K562 (cell line): ENCODE data around the gene PLAAT3. TPM values are rescaled to one million over a fixed set of nuclear protein-coding genes. Genes with fewer than 3 reads are reported as not detected.

Experiments used
- ATAC-seq: fragments of 200-7000 bp; cut with Tn5 transposase; 3 replicates; pipeline ENCODE4 v1.9.1; 2020; ENCODE audit warnings: moderate library complexity
- BruUV-seq: library from RNA; stranded (reverse); fragments of 400-500 nt; replicated peaks from 2 replicates; lab custom pipeline; 2021; lab: Mats Ljungman, UMichigan
- CTCF ChIA-PET: fragments of 300-600 bp; formaldehyde crosslinking; extraction: SDS; loops from one replicate; lab custom pipeline; 2021; ENCODE audit warnings: low intra/inter-chr PET ratio; lab: Yijun Ruan, JAX
- POLR2A ChIA-PET: fragments of 300-600, 350-650 bp; sonication (Branson Sonifier 250); formaldehyde crosslinking; extraction: SDS; loops from one replicate; lab custom pipeline; 2021; ENCODE audit warnings: antibody characterized with exemption, inconsistent platforms; lab: Yijun Ruan, JAX
- DNase-seq, 4 experiments: peaks; one replicate each; pipeline versions ENCODE4 v3.0.0 to v3.0.0-alpha.2; 2011 to 2018; ENCODE audit warnings: low spot score in 3 of 4, mixed read lengths in 3 of 4; ENCODE audit errors: extremely low read depth in 1 of 4
- FAIRE-seq: peaks from 2 replicates; lab custom pipeline; 2011; peaks lifted over from hg19 to GRCh38; lab: Jason Lieb, UNC
- H2AFZ ChIP-seq: 2 replicates; pipeline ENCODE4 v1.6.0; 2011; ENCODE audit warnings: low read depth, low read length, control low read depth, inconsistent platforms
- H3K27ac ChIP-seq: fragments of 200-600 bp; 3 replicates; pipeline ENCODE4 v1.8.0; 2011; ENCODE audit warnings: low read depth, mild to moderate bottlenecking, control low read depth, inconsistent platforms, low read length, moderate library complexity, mixed read lengths; ENCODE audit errors: extremely low read depth
- H3K27me3 ChIP-seq, 2 experiments: fragments of 300-600 bp in 1 of 2; 2 replicates in 1 of 2; 3 replicates in 1 of 2; pipeline versions ENCODE4 v1.6.0 to v1.8.0; 2011; ENCODE audit warnings: inconsistent platforms in 2 of 2, low read length in 2 of 2, mild to moderate bottlenecking in 1 of 2, mixed read lengths in 1 of 2, moderate library complexity in 1 of 2; ENCODE audit not compliant: control insufficient read depth in 2 of 2, insufficient read depth in 2 of 2
- H3K36me3 ChIP-seq: fragments of 300-600 bp; 3 replicates; pipeline ENCODE4 v1.8.0; 2011; ENCODE audit warnings: mild to moderate bottlenecking, low read length, inconsistent platforms; ENCODE audit not compliant: control insufficient read depth, insufficient read depth
- H3K4me1 ChIP-seq, 2 experiments: fragments of 200-600 bp in 1 of 2; replicated peaks in 1 of 2; 2 replicates in 1 of 2; 3 replicates in 1 of 2; pipeline versions ENCODE4 v1.5.1 to v1.8.0; 2011; ENCODE audit warnings: inconsistent platforms in 2 of 2, low read length in 2 of 2, mild to moderate bottlenecking in 1 of 2, mixed read lengths in 1 of 2, moderate library complexity in 1 of 2; ENCODE audit not compliant: control insufficient read depth in 2 of 2, insufficient read depth in 2 of 2
- H3K4me2 ChIP-seq: 2 replicates; pipeline ENCODE4 v1.6.1; 2011; ENCODE audit warnings: low read length, control low read depth, inconsistent platforms, mixed read lengths; ENCODE audit not compliant: insufficient read depth
- H3K4me3 ChIP-seq: fragments of 200-600 bp; sonication (generic), shearing (Covaris generic); 2 replicates; pipeline ENCODE4 v1.5.1; 2016; ENCODE audit warnings: control low read depth, inconsistent platforms
- H3K79me2 ChIP-seq: fragments of 200-600 bp; 3 replicates; pipeline ENCODE4 v1.8.0; 2011; ENCODE audit warnings: low read length, inconsistent platforms; ENCODE audit not compliant: control insufficient read depth, insufficient read depth
- H3K9ac ChIP-seq, 2 experiments: 2 replicates each; pipeline versions ENCODE4 v1.6.0 to v1.6.1; 2011; ENCODE audit warnings: low read depth in 2 of 2, low read length in 2 of 2, control low read depth in 1 of 2, inconsistent platforms in 1 of 2, mild to moderate bottlenecking in 1 of 2, mixed read lengths in 1 of 2; ENCODE audit not compliant: insufficient read depth in 1 of 2
- H3K9me1 ChIP-seq: one replicate; pipeline ENCODE4 v1.6.0; 2011; ENCODE audit warnings: inconsistent platforms, mild to moderate bottlenecking, low read length, moderate library complexity; ENCODE audit not compliant: control insufficient read depth, insufficient read depth
- H3K9me3 ChIP-seq: replicated peaks from 2 replicates; pipeline ENCODE4 v1.5.1; 2011; ENCODE audit warnings: low read depth, low read length, inconsistent platforms; ENCODE audit not compliant: control insufficient read depth, insufficient read depth
- H4K20me1 ChIP-seq: replicated peaks from 2 replicates; pipeline ENCODE4 v1.6.1; 2011; ENCODE audit warnings: low read length, inconsistent platforms, mixed read lengths; ENCODE audit not compliant: control insufficient read depth, insufficient read depth
- MAFG ChIP-seq: fragments of 450-650 bp; conservative IDR thresholded peaks from 2 replicates; pipeline ENCODE4 v1.6.1; 2016; ENCODE audit warnings: missing genetic modification characterization, missing compliant biosample characterization
- RBM15 ChIP-seq: fragments of 200-400 bp; formaldehyde crosslinking; IDR thresholded peaks from 2 replicates; pipeline ENCODE4 v1.6.1; 2018; ENCODE audit warnings: mild to moderate bottlenecking, low read length, moderate library complexity; ENCODE audit not compliant: insufficient read depth
- RBM17 ChIP-seq: fragments of 200-400 bp; formaldehyde crosslinking; IDR thresholded peaks from 2 replicates; pipeline ENCODE4 v1.6.1; 2017; ENCODE audit warnings: low read depth, mild to moderate bottlenecking, low read length, borderline replicate concordance
- SOX6 ChIP-seq: fragments of 450-650 bp; IDR thresholded peaks from 2 replicates; pipeline ENCODE4 v1.6.1; 2014; ENCODE audit warnings: mild to moderate bottlenecking
- WGBS: fragments of 100-300 bp; shearing (Covaris generic); methylation state at CpG from one replicate; pipeline ENCODE4 v1.1.6; 2016; ENCODE audit warnings: low coverage, mixed read lengths; ENCODE audit not compliant: insufficient coverage; ENCODE audit errors: missing lambda C conversion rate; 5-methylcytosine and 5-hydroxymethylcytosine counted together
- in situ Hi-C: fragments of 300-500 bp; cut with MboI; formaldehyde crosslinking; loops from 4 replicates; pipeline ENCODE4 v1.15.0; 2018; ENCODE audit warnings: inconsistent platforms, mixed read lengths
- intact Hi-C: fragments of 100-400 bp; cut with micrococcal nuclease; formaldehyde crosslinking; loops from 2 replicates; pipeline ENCODE4 v1.14.2; 2022
- polyA plus RNA-seq, 8 experiments: library from polyadenylated mRNA; depleted of rRNA in 4 of 8; stranded (reverse) in 5 of 8; unstranded in 3 of 8; fragments of >200 nt; fragmentation: Nextera tagmentation in 2 of 8; fragmentation: Illumina TruSeq in 1 of 8; extraction: Ambion mirVana in 2 of 8; extraction: Trizol in 1 of 8; gene quantifications; 2 replicates each; pipeline versions ENCODE4 v1.2.1 to v1.2.3, GENCODE V29; 2011 to 2014; ENCODE audit warnings: inconsistent platforms in 1 of 8, missing spikeins in 1 of 8
- total RNA-seq, 7 experiments: library from RNA; depleted of rRNA in 6 of 7; stranded (reverse); fragments of >200 nt in 6 of 7; fragmentation: Illumina TruSeq in 2 of 7; extraction: Trizol in 2 of 7; gene quantifications; 2 replicates each; pipeline versions ENCODE4 v1.2.1 to v1.2.3, GENCODE V29; 2011 to 2021; ENCODE audit warnings: low replicate concordance in 1 of 7
- TF ChIP-seq, protein P1 (sequence below), 2 experiments: fragments of 450-650 bp in 1 of 2; sonication (generic) in 1 of 2; formaldehyde crosslinking in 1 of 2; IDR thresholded peaks in 1 of 2; conservative IDR thresholded peaks in 1 of 2; 2 replicates each; pipeline versions ENCODE4 v1.6.1 to v1.8.1; 2016 to 2023; ENCODE audit warnings: mild to moderate bottlenecking in 2 of 2, moderate library complexity in 2 of 2, inconsistent platforms in 1 of 2, missing genetic modification reagents in 1 of 2
- TF ChIP-seq, protein P2 (sequence below), 2 experiments: fragments of 250-450 bp in 1 of 2; fragments of 450-650 bp in 1 of 2; sonication (Bioruptor Pico) in 1 of 2; IDR thresholded peaks; 2 replicates each; pipeline versions ENCODE4 v1.6.1 to v1.8.0; 2016 to 2021; ENCODE audit warnings: mild to moderate bottlenecking in 2 of 2, moderate library complexity in 2 of 2, missing compliant biosample characterization in 1 of 2, missing genetic modification characterization in 1 of 2
- TF ChIP-seq, protein P3 (sequence below), 2 experiments: fragments of 450-650 bp; formaldehyde crosslinking in 1 of 2; IDR thresholded peaks; 2 replicates each; pipeline versions ENCODE4 v1.4.0 to v1.6.1; 2014 to 2020; ENCODE audit warnings: mild to moderate bottlenecking in 2 of 2, borderline replicate concordance in 1 of 2, low read depth in 1 of 2

The PLAAT3 gene
- total and polyA plus RNA-seq, 9 of the 15 experiments (the other 6 are each of a cell fraction or from before 2014, with no cell fraction given) = 0.80 to 2.7 (median 1.4) TPM

DNA sequence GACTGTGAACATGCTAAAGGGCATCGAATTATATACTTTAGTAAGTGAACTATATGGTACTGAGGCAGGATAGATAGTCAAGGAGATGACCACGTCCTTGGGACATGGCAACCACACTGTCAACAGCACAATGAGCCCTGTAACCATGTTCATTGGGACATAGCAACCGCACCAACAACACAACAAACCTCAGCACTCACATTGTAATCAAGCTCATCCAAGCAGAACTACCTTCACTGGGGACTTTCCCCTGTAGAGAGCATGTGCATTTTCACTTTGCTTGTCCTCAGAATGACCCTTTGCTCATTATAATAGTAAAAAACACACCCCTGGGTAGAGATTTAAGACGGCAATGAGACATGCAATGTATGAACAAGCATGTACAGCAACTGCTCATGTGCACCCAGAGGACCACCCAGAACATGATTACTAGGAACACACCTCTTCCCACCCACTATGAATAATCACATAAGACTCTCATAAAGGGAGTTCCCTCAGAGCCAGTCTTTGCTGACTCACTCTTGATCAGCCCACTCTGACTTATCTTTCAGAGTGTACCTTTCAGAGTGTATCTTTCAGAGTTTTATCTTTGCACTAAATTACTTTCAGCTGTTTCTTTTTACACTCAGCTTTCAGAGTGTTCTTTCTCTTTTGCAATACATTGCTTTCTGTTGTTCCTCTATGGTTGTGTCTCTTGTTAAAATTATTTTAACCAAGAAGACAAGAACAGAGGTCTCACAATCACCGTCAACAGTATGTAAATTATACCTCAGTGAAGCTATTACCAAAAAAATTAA lies 47.0 kb downstream of the PLAAT3 start:
- H3K27me3 ChIP-seq = no peaks in the 10 kb centered on the region
- BruUV-seq = no TSS peak
- H3K4me3 ChIP-seq = no peak overlapping the region
- peak overlapping the region; percentile 48 for H2AFZ ChIP-seq
- peak overlapping the region; percentile 75 for H3K27ac ChIP-seq
- no peaks in the 10 kb centered on the region for H3K36me3 ChIP-seq
- peaks cover 24 to 43% of the 10 kb centered on the region in 2 experiments for H3K4me1 ChIP-seq
- peak overlapping the region in 1 of 2 experiments; percentile 38; a peak in 1 of 4 replicates for H3K9ac ChIP-seq
- H3K9me3 ChIP-seq = no peaks in the 10 kb centered on the region
- peak; percentile 97 for ATAC-seq
- peak; percentile 67 to 90 (median 72) for DNase-seq
- H3K79me2 ChIP-seq = no peaks in the 10 kb centered on the region
- in situ Hi-C loops (no loop called here), intact Hi-C loops (loop anchor here (5.0 kb wide), 1 partner anchor 60 kb away; the partner anchor contains the start of gene LGALS12)
- WGBS = 2% methylated on average over 5 of the region's 5 CpGs
- ChIA-PET CTCF (no interaction called here), POLR2A (interaction anchor here (0.6 to 1.6 kb wide), 6 partner anchors 8 to 641 kb away, joined by 3 to 5 read pairs (median 3); no protein-coding TSS in a partner anchor)
- peak; percentile 84 for FAIRE-seq
- no peaks in the 10 kb centered on the region for H4K20me1 ChIP-seq
- no peaks in the 10 kb centered on the region for H3K9me1 ChIP-seq
- H3K4me2 ChIP-seq = peak overlapping the region; percentile 34
- TF ChIP-seq RBM15 = no peak
- TF ChIP-seq, protein P1, sequence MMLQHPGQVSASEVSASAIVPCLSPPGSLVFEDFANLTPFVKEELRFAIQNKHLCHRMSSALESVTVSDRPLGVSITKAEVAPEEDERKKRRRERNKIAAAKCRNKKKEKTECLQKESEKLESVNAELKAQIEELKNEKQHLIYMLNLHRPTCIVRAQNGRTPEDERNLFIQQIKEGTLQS (IDR thresholded peaks at IDR 0.05) = peak; percentile 86
- TF ChIP-seq, protein P1 (CRISPR knock-in tag; conservative IDR thresholded peaks at IDR 0.05) = no peak
- TF ChIP-seq, protein P2, sequence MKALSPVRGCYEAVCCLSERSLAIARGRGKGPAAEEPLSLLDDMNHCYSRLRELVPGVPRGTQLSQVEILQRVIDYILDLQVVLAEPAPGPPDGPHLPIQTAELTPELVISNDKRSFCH (CRISPR knock-in tag; IDR thresholded peaks at IDR 0.05) = no peak
- TF ChIP-seq, protein P2 (tag; IDR thresholded peaks at IDR 0.05) = peak; percentile 46; the same call in 1 of the 2 replicates
- TF ChIP-seq RBM17 = no peak
- TF ChIP-seq, protein P3, sequence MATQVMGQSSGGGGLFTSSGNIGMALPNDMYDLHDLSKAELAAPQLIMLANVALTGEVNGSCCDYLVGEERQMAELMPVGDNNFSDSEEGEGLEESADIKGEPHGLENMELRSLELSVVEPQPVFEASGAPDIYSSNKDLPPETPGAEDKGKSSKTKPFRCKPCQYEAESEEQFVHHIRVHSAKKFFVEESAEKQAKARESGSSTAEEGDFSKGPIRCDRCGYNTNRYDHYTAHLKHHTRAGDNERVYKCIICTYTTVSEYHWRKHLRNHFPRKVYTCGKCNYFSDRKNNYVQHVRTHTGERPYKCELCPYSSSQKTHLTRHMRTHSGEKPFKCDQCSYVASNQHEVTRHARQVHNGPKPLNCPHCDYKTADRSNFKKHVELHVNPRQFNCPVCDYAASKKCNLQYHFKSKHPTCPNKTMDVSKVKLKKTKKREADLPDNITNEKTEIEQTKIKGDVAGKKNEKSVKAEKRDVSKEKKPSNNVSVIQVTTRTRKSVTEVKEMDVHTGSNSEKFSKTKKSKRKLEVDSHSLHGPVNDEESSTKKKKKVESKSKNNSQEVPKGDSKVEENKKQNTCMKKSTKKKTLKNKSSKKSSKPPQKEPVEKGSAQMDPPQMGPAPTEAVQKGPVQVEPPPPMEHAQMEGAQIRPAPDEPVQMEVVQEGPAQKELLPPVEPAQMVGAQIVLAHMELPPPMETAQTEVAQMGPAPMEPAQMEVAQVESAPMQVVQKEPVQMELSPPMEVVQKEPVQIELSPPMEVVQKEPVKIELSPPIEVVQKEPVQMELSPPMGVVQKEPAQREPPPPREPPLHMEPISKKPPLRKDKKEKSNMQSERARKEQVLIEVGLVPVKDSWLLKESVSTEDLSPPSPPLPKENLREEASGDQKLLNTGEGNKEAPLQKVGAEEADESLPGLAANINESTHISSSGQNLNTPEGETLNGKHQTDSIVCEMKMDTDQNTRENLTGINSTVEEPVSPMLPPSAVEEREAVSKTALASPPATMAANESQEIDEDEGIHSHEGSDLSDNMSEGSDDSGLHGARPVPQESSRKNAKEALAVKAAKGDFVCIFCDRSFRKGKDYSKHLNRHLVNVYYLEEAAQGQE (IDR thresholded peaks at IDR 0.05; ENCODE audit: borderline replicate concordance) = 0 out of 2 replicates have a peak, but pooled peaks have one; percentile 21
- TF ChIP-seq, protein P3 (CRISPR knock-in tag; IDR thresholded peaks at IDR 0.05; ENCODE audit: low read depth) = no peak
- TF ChIP-seq SOX6 = peak; percentile 72
- peak; percentile 98 for TF ChIP-seq MAFG (tag)
